HCT116 (cell line): ENCODE results near the gene LCAT. TPM values are rescaled to one million over a fixed set of nuclear protein-coding genes. Genes with fewer than 3 reads are reported as not detected.

ENCODE experiments used
- ATAC-seq: fragments of 200-7000 bp; cut with Tn5 transposase; 2 replicates; pipeline ENCODE4 v1.9.1; 2020; ENCODE audit warnings: mild to moderate bottlenecking, moderate library complexity
- BruUV-seq: library from RNA; stranded (reverse); fragments of 400-500 nt; replicated peaks from 2 replicates; lab custom pipeline; 2021; lab: Mats Ljungman, UMichigan
- CTCF ChIA-PET: fragments of 300-600 bp; sonication (Branson Sonifier 250); formaldehyde crosslinking; loops from one replicate; lab custom pipeline; 2021; ENCODE audit warnings: antibody characterized with exemption; lab: Charles Lee
- POLR2A ChIA-PET: fragments of 300-600, 350-600 bp; sonication (Branson Sonifier 250); formaldehyde crosslinking; loops from one replicate; lab custom pipeline; 2021; ENCODE audit warnings: antibody characterized with exemption; lab: Charles Lee
- RAD21 ChIA-PET, 2 experiments: fragments of 300-600 bp; sonication (Branson Sonifier 250); formaldehyde crosslinking; loops; one replicate each; lab custom pipeline; 2023; ENCODE audit warnings: low total read pairs in 2 of 2; ENCODE audit not compliant: uncharacterized antibody in 2 of 2, unreplicated experiment in 2 of 2, low non-redundant PET in 1 of 2; lab: Charles Lee
- DNase-seq: peaks from one replicate; pipeline ENCODE4 v3.0.0-alpha.2; 2010; ENCODE audit warnings: low read depth, low spot score
- H2AFZ ChIP-seq: fragments of 200-600 bp; shearing (Covaris generic), sonication (generic); 2 replicates; pipeline ENCODE4 v1.6.1; 2017; ENCODE audit warnings: low read depth, mixed run types, mixed read lengths, antibody characterized with exemption, low read length; ENCODE audit not compliant: poor library complexity, severe bottlenecking
- H3K27ac ChIP-seq: 2 replicates; pipeline ENCODE4 v1.5.1; 2012; ENCODE audit warnings: low read depth, low read length
- H3K27me3 ChIP-seq: fragments of 200-600 bp; sonication (generic); 2 replicates; pipeline ENCODE4 v1.6.1; 2016; ENCODE audit warnings: mixed run types, low read length, mixed read lengths; ENCODE audit not compliant: insufficient read depth
- H3K36me3 ChIP-seq, 2 experiments: fragments of 200-500 bp in 1 of 2; fragments of 200-600 bp in 1 of 2; sonication (Bioruptor generic) in 1 of 2; sonication (generic) in 1 of 2; 2 replicates each; pipeline versions ENCODE4 v1.5.1 to v1.6.1; 2014 to 2016; ENCODE audit warnings: low read length in 2 of 2, inconsistent platforms in 1 of 2, mixed read lengths in 1 of 2, mixed run types in 1 of 2; ENCODE audit not compliant: insufficient read depth in 2 of 2, control insufficient read depth in 1 of 2
- H3K4me1 ChIP-seq, 2 experiments: fragments of 200-600 bp in 1 of 2; sonication (generic) in 1 of 2; 2 replicates each; pipeline versions ENCODE4 v1.5.1 to v1.6.1; 2012 to 2017; ENCODE audit warnings: low read length in 2 of 2, inconsistent platforms in 1 of 2, mild to moderate bottlenecking in 1 of 2, mixed read lengths in 1 of 2, mixed run types in 1 of 2, moderate library complexity in 1 of 2; ENCODE audit not compliant: insufficient read depth in 2 of 2, control insufficient read depth in 1 of 2
- H3K4me2 ChIP-seq: fragments of 200-600 bp; sonication (generic); 2 replicates; pipeline ENCODE4 v1.6.1; 2017; ENCODE audit warnings: mixed run types, low read length, mixed read lengths
- H3K4me3 ChIP-seq, 2 experiments: fragments of 200-600 bp in 1 of 2; sonication (generic) in 1 of 2; replicated peaks in 1 of 2; 2 replicates each; pipeline ENCODE4 v1.5.1; 2011 to 2016; ENCODE audit warnings: low read length in 2 of 2, control low read depth in 1 of 2, low read depth in 1 of 2, mild to moderate bottlenecking in 1 of 2, mixed read lengths in 1 of 2, mixed run types in 1 of 2
- H3K79me2 ChIP-seq: fragments of 200-600 bp; sonication (generic); 2 replicates; pipeline ENCODE4 v1.6.1; 2017; ENCODE audit warnings: mild to moderate bottlenecking, mixed run types, low read length, moderate library complexity, mixed read lengths; ENCODE audit not compliant: insufficient read depth
- H3K9ac ChIP-seq: fragments of 200-600 bp; sonication (generic); 2 replicates; pipeline ENCODE4 v1.6.1; 2016; ENCODE audit warnings: low read length, mixed read lengths
- H3K9me2 ChIP-seq: fragments of 200-600 bp; sonication (generic), shearing (Covaris generic); 2 replicates; pipeline ENCODE4 v1.6.1; 2017; ENCODE audit warnings: mixed run types, mild to moderate bottlenecking, moderate library complexity; ENCODE audit not compliant: insufficient read depth
- H3K9me3 ChIP-seq, 2 experiments: fragments of 200-500 bp in 1 of 2; fragments of 200-600 bp in 1 of 2; sonication (Bioruptor generic) in 1 of 2; sonication (generic) in 1 of 2; 2 replicates each; pipeline ENCODE4 v1.6.1; 2014 to 2017; ENCODE audit warnings: low read length in 2 of 2, mixed read lengths in 2 of 2, inconsistent platforms in 1 of 2, low read depth in 1 of 2, mild to moderate bottlenecking in 1 of 2, mixed run types in 1 of 2, moderate library complexity in 1 of 2; ENCODE audit not compliant: control insufficient read depth in 1 of 2, insufficient read depth in 1 of 2
- H4K20me1 ChIP-seq: fragments of 200-600 bp; sonication (generic), shearing (Covaris generic); 2 replicates; pipeline ENCODE4 v1.6.1; 2017; ENCODE audit warnings: mixed run types, mild to moderate bottlenecking, moderate library complexity; ENCODE audit not compliant: insufficient read depth
- CBX3 ChIP-seq: IDR thresholded peaks from 2 replicates; pipeline ENCODE4 v1.6.1; 2012; ENCODE audit warnings: low read depth
- CEBPB ChIP-seq: IDR thresholded peaks from 2 replicates; pipeline ENCODE4 v1.6.1; 2012; ENCODE audit warnings: low read depth
- EGR1 ChIP-seq: IDR thresholded peaks from 2 replicates; pipeline ENCODE4 v1.6.1; 2012; ENCODE audit warnings: low read depth
- ELF1 ChIP-seq: IDR thresholded peaks from 2 replicates; pipeline ENCODE4 v1.6.1; 2012; ENCODE audit warnings: low read depth, borderline replicate concordance
- EZH2 ChIP-seq: fragments of 200-600 bp; sonication (generic); IDR thresholded peaks from 2 replicates; pipeline ENCODE4 v1.6.1; 2017; ENCODE audit warnings: antibody characterized with exemption, mixed run types
- EZH2phosphoT487 ChIP-seq: fragments of 200-600 bp; IDR thresholded peaks from 2 replicates; pipeline ENCODE4 v1.6.1; 2018; ENCODE audit warnings: antibody characterized with exemption, borderline replicate concordance
- POLR2A ChIP-seq: IDR thresholded peaks from 2 replicates; pipeline ENCODE4 v1.7.0; 2011; ENCODE audit warnings: borderline replicate concordance; ENCODE audit not compliant: insufficient read depth, insufficient read length; ENCODE audit errors: extremely low read depth
- POLR2AphosphoS5 ChIP-seq: IDR thresholded peaks from 2 replicates; pipeline ENCODE4 v1.6.1; 2011; ENCODE audit warnings: mild to moderate bottlenecking, low read depth, low read length, moderate library complexity
- SIN3A ChIP-seq: IDR thresholded peaks from 2 replicates; pipeline ENCODE4 v1.6.1; 2012; ENCODE audit warnings: low read depth
- YY1 ChIP-seq: IDR thresholded peaks from 2 replicates; pipeline ENCODE4 v1.6.1; 2011; ENCODE audit warnings: low read length, low read depth, moderate library complexity, mild to moderate bottlenecking; ENCODE audit not compliant: insufficient replicate concordance; ENCODE audit errors: extremely low read depth
- intact Hi-C: fragments of 100-400 bp; cut with micrococcal nuclease; formaldehyde crosslinking; loops from 2 replicates; pipeline ENCODE4 v1.10.0; 2022
- total RNA-seq: library from RNA; stranded (reverse); gene quantifications from one replicate; pipeline ENCODE4 v1.2.1, GENCODE V29; 2021; ENCODE audit not compliant: unreplicated experiment
- TF ChIP-seq, protein P1 (sequence below), 3 experiments: fragments of 200-600 bp in 1 of 3; sonication (generic) in 1 of 3; IDR thresholded peaks in 2 of 3; conservative IDR thresholded peaks in 1 of 3; 2 replicates each; pipeline ENCODE4 v1.5.1; 2012 to 2017; ENCODE audit warnings: low read depth in 2 of 3, low read length in 2 of 3, antibody characterized with exemption in 1 of 3, borderline replicate concordance in 1 of 3, control low read depth in 1 of 3, mild to moderate bottlenecking in 1 of 3, mixed read lengths in 1 of 3, mixed run types in 1 of 3, moderate library complexity in 1 of 3; ENCODE audit not compliant: insufficient read depth in 1 of 3
- TF ChIP-seq, protein P2 (sequence below): IDR thresholded peaks from 2 replicates; pipeline ENCODE4 v1.6.1; 2012; ENCODE audit warnings: low read depth

The LCAT gene
- total RNA-seq, 1 experiment from 2014 or later = 17.6 TPM

- no peak overlapping the region for H2AFZ ChIP-seq
- POLR2A ChIA-PET = no interaction called here
- H3K4me3 ChIP-seq = peak overlapping the region; percentile 86
- H4K20me1 ChIP-seq = no peaks in the 10 kb centered on the region
- H3K9me2 ChIP-seq = no peaks in the 10 kb centered on the region
- H3K36me3 ChIP-seq = peaks cover 0 to 2% of the 10 kb centered on the region in 2 experiments; a peak in 1 of 4 replicates
- peaks cover 32% of the 10 kb centered on the region for H3K79me2 ChIP-seq
- RAD21 ChIA-PET = no interaction called here
- H3K27ac ChIP-seq = peak overlapping the region; percentile 87
- ATAC-seq (peak; percentile 60), DNase-seq (peak; percentile 24)
- peak overlapping the region; percentile 92 for H3K9ac ChIP-seq
- H3K9me3 ChIP-seq = no peaks in the 10 kb centered on the region
- no peaks in the 10 kb centered on the region for H3K27me3 ChIP-seq
- TF ChIP-seq SIN3A = no peak
- no peak for TF ChIP-seq POLR2A
- TF ChIP-seq, protein P1, sequence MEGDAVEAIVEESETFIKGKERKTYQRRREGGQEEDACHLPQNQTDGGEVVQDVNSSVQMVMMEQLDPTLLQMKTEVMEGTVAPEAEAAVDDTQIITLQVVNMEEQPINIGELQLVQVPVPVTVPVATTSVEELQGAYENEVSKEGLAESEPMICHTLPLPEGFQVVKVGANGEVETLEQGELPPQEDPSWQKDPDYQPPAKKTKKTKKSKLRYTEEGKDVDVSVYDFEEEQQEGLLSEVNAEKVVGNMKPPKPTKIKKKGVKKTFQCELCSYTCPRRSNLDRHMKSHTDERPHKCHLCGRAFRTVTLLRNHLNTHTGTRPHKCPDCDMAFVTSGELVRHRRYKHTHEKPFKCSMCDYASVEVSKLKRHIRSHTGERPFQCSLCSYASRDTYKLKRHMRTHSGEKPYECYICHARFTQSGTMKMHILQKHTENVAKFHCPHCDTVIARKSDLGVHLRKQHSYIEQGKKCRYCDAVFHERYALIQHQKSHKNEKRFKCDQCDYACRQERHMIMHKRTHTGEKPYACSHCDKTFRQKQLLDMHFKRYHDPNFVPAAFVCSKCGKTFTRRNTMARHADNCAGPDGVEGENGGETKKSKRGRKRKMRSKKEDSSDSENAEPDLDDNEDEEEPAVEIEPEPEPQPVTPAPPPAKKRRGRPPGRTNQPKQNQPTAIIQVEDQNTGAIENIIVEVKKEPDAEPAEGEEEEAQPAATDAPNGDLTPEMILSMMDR (IDR thresholded peaks at IDR 0.05 in 2 of 3, conservative IDR thresholded peaks at IDR 0.05 in 1 of 3; ENCODE audit: borderline replicate concordance in 1 of 3, insufficient read depth in 1 of 3, low read depth in 2 of 3, low read length in 2 of 3) = no peak
- no peak for TF ChIP-seq EGR1
- TF ChIP-seq, protein P2, sequence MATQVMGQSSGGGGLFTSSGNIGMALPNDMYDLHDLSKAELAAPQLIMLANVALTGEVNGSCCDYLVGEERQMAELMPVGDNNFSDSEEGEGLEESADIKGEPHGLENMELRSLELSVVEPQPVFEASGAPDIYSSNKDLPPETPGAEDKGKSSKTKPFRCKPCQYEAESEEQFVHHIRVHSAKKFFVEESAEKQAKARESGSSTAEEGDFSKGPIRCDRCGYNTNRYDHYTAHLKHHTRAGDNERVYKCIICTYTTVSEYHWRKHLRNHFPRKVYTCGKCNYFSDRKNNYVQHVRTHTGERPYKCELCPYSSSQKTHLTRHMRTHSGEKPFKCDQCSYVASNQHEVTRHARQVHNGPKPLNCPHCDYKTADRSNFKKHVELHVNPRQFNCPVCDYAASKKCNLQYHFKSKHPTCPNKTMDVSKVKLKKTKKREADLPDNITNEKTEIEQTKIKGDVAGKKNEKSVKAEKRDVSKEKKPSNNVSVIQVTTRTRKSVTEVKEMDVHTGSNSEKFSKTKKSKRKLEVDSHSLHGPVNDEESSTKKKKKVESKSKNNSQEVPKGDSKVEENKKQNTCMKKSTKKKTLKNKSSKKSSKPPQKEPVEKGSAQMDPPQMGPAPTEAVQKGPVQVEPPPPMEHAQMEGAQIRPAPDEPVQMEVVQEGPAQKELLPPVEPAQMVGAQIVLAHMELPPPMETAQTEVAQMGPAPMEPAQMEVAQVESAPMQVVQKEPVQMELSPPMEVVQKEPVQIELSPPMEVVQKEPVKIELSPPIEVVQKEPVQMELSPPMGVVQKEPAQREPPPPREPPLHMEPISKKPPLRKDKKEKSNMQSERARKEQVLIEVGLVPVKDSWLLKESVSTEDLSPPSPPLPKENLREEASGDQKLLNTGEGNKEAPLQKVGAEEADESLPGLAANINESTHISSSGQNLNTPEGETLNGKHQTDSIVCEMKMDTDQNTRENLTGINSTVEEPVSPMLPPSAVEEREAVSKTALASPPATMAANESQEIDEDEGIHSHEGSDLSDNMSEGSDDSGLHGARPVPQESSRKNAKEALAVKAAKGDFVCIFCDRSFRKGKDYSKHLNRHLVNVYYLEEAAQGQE = no peak
- TF ChIP-seq EZH2phosphoT487 = no peak
- TF ChIP-seq EZH2 = no peak
- no peak for TF ChIP-seq ELF1
- TF ChIP-seq CBX3 = no peak
- no peak for TF ChIP-seq POLR2AphosphoS5
- TF ChIP-seq YY1 = no peak
- no peak for TF ChIP-seq CEBPB
- peaks cover 21 to 26% of the 10 kb centered on the region in 2 experiments for H3K4me1 ChIP-seq
- intact Hi-C loops = no loop called here
- H3K4me2 ChIP-seq = peak overlapping the region; percentile 87
- BruUV-seq = no TSS peak
- CTCF ChIA-PET = interaction anchor here (0.7 kb wide), 1 partner anchor 24 kb away, joined by 4 read pairs; no protein-coding TSS in a partner anchor
Observed at GRCh38 chr16:67966549-67967182, 22.7 kb upstream of the LCAT start.
